Neural cell (in vitro differentiated cells): ENCODE results near the gene RASD2.

ENCODE experiments used
- CTCF ChIP-seq: fragments of 450-650 bp; IDR thresholded peaks from 2 replicates; pipeline ENCODE4 v1.5.1; 2014; ENCODE audit warnings: antibody characterized with exemption, mild to moderate bottlenecking, moderate library complexity; ENCODE audit not compliant: poor library complexity, severe bottlenecking
- EP300 ChIP-seq: fragments of 450-650 bp; conservative IDR thresholded peaks from 2 replicates; pipeline ENCODE4 v1.6.1; 2014; ENCODE audit warnings: antibody characterized with exemption, mild to moderate bottlenecking, moderate library complexity; ENCODE audit not compliant: poor library complexity, severe bottlenecking

GRCh38 chr22:35590634-35591295, 50.1 kb downstream of the RASD2 start:
- TF ChIP-seq CTCF = no peak
- no peak for TF ChIP-seq EP300
